Activated naive CD4-positive, alpha-beta T cell treated with anti-CD3 and anti-CD28 coated beads, Interleukin-2, amount 50 U/mL, for 24 hours (primary cell): ENCODE data around the gene KRTAP10-8.
"Not testable (repeated sequence)": the region's sequence is repeated elsewhere in the genome, so short reads cannot be mapped to it uniquely, and the experiment has no call there.

Source experiments
- H3K27ac Mint-ChIP-seq: one replicate; pipeline ENCODE4 v1.8.0; 2021; ENCODE audit warnings: mild to moderate bottlenecking, mixed read lengths
- H3K27me3 Mint-ChIP-seq: one replicate; pipeline ENCODE4 v1.8.0; 2021; ENCODE audit warnings: mixed read lengths
- H3K36me3 Mint-ChIP-seq: one replicate; pipeline ENCODE4 v1.8.0; 2021; ENCODE audit warnings: mixed read lengths
- H3K4me1 Mint-ChIP-seq: one replicate; pipeline ENCODE4 v1.8.0; 2021; ENCODE audit warnings: mixed read lengths
- H3K4me3 Mint-ChIP-seq: one replicate; pipeline ENCODE4 v1.8.0; 2021; ENCODE audit warnings: mild to moderate bottlenecking, mixed read lengths
- H3K9me3 Mint-ChIP-seq: one replicate; pipeline ENCODE4 v1.8.0; 2021; ENCODE audit warnings: mixed read lengths

The KRTAP10-8 gene

DNA sequence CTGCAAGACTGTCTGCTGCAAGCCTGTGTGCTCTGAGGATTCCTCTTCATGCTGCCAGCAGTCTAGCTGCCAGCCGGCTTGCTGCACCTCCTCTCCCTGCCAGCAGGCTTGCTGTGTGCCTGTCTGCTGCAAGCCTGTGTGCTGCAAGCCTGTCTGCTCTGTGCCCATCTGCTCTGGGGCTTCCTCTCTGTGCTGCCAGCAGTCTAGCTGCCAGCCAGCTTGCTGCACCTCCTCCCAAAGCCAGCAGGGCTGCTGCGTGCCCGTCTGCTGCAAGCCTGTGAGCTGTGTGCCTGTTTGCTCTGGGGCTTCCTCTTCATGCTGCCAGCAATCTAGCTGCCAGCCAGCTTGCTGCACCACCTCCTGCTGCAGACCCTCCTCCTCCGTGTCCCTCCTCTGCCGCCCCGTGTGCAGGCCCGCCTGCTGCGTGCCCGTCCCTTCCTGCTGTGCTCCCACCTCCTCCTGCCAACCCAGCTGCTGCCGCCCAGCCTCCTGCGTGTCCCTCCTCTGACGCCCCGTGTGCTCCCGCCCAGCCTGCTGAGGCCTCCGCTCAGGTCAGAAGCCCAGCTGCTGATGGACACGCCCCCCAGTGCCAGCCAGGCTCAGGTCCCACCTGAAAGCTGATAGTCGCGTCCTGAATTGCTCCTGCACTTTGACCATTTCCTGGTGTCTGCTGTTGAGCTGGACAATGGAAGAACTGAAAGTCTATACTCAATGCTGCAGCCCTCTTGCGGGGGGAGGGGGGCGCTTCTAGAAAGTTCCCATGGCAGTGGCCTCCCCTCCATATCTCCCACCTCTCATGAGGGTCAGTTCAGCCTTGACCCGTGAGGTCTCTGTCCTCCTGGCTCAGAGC lies 37.2 kb upstream of the KRTAP10-8 start:
- Mint-ChIP-seq H3K27ac (no peak overlapping the region), H3K9me3 (no peaks in the 10 kb centered on the region), H3K4me1 (no peaks in the 10 kb centered on the region), H3K27me3 (no peaks in the 10 kb centered on the region), H3K4me3 (no peak overlapping the region), H3K36me3 (peaks cover 3% of the 10 kb centered on the region)

DNA sequence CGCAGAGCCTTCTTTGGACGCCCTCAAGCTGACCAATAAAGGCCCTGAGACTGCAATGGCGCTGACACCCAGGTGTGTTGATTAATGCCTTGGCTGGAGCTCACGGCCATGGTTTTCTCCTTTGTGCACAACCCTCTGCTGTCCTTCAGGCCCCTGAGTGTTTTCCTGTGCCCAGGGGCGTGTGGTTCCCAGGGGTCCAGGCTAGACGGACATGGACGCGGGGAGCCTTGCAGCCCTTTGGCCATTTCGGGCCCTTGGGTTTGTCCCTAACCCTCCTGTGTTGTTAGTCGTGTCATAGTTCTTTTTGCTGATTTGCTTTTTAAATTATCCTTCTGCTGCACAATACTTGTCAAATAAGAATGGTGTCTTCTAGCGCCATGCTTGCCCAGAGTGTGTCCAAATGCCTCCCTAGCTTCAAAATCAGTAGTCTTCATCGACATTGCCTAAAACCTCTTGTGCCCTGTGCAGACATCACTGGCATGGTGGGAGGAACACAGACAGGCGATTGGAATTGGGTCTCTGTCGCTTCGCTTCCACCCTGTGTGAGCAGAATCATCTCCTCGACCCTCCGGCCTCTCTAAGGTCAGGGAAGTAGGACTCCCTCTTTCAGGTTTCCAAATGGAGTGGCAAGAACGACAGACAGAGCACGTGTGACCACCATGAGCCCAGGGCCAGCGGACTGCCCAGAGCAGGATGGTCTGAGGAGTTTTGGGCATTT lies 36.4 kb upstream of the KRTAP10-8 start:
- no peak overlapping the region for H3K4me3 Mint-ChIP-seq
- H3K27ac Mint-ChIP-seq = no peak overlapping the region
- peaks cover 1% of the 10 kb centered on the region for H3K4me1 Mint-ChIP-seq
- no peaks in the 10 kb centered on the region for H3K27me3 Mint-ChIP-seq
- no peaks in the 10 kb centered on the region for H3K9me3 Mint-ChIP-seq
- peaks cover 3% of the 10 kb centered on the region for H3K36me3 Mint-ChIP-seq

DNA sequence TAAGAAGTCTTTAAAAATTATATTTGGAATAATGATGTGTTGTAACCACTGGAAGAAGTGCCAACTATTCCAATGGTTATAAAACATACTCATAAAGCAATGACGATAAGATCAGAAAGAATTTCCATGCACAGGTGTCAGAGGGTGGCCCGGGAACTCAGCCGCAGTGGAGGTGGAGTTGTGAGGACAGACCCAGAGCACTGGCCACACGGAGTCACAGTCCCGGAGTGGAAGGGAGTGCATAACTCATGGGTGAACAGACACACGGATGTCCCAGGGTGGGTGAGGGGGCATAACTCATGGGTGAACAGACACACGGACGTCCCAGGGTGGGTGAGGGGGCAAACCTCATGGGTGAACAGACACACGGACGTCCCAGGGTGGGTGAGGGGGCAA lies 35.9 kb upstream of the KRTAP10-8 start:
- peaks cover 3% of the 10 kb centered on the region for H3K9me3 Mint-ChIP-seq
- H3K27me3 Mint-ChIP-seq = no peaks in the 10 kb centered on the region
- H3K4me3 Mint-ChIP-seq = no peak overlapping the region
- peaks cover 6% of the 10 kb centered on the region for H3K4me1 Mint-ChIP-seq
- peaks cover 3% of the 10 kb centered on the region for H3K36me3 Mint-ChIP-seq
- no peak overlapping the region for H3K27ac Mint-ChIP-seq

- H3K4me1 Mint-ChIP-seq = peaks cover 29% of the 10 kb centered on the region
- no peak overlapping the region for H3K4me3 Mint-ChIP-seq
- H3K36me3 Mint-ChIP-seq = peaks cover 5% of the 10 kb centered on the region
- H3K9me3 Mint-ChIP-seq = peaks cover 11% of the 10 kb centered on the region
- H3K27ac Mint-ChIP-seq = no peak overlapping the region
- no peaks in the 10 kb centered on the region for H3K27me3 Mint-ChIP-seq
Observed at GRCh38 chr21:44578371-44579055, 33.4 kb upstream of the KRTAP10-8 start.

DNA sequence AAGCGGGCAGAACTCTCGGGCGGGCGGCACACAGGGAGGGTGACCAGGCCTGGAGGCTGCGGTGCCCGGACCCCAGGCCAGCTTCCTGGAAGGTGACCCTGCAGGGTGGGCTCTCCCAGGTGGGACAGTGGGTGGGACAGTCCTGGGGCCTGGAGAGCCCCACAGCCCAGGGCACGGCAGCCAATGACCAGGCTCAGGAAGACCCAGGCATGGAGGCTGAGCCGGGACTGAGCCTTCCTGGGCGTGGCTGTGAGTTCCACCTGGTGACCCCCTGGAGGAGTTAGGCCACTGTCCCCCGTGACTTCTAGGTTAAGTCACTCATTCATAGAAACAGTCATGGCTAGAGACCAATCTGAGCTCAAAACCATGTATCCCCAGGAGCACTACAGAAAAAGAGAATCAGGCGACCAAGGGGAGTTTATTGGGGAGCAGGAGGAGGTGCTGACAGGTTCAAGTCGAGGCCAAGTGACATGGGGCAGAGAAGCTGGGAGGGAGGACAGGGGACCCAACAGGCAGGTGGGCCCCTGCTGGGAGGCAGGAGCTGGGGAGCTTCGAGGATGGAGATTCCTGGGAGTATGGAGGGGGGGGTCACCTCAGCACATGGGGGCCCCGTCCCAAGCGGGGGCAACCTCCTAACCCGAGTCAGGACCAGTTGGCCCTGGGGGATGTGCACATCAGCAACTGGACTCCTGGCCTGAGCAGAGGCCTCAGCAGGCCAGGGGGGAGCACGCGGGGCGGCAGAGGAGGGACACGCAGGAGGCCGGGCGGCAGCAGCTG lies 32.6 kb upstream of the KRTAP10-8 start:
- no peaks in the 10 kb centered on the region for H3K27me3 Mint-ChIP-seq
- H3K4me1 Mint-ChIP-seq = peaks cover 36% of the 10 kb centered on the region
- no peak overlapping the region for H3K4me3 Mint-ChIP-seq
- peaks cover 11% of the 10 kb centered on the region for H3K9me3 Mint-ChIP-seq
- H3K27ac Mint-ChIP-seq = no peak overlapping the region
- peaks cover 5% of the 10 kb centered on the region for H3K36me3 Mint-ChIP-seq

- H3K27ac Mint-ChIP-seq = no peak overlapping the region
- H3K4me1 Mint-ChIP-seq = peaks cover 40% of the 10 kb centered on the region
- no peaks in the 10 kb centered on the region for H3K27me3 Mint-ChIP-seq
- peaks cover 5% of the 10 kb centered on the region for H3K36me3 Mint-ChIP-seq
- H3K4me3 Mint-ChIP-seq = no peak overlapping the region
- H3K9me3 Mint-ChIP-seq = peaks cover 11% of the 10 kb centered on the region
Observed at GRCh38 chr21:44579833-44580144, 32.1 kb upstream of the KRTAP10-8 start.

GRCh38 chr21:44580231-44580821 lies 31.6 kb upstream of the KRTAP10-8 start, which contains the start of gene KRTAP10-5:
Gene KRTAP10-5 (minus strand): TSS chr21:44580604. CDS start chr21:44580578, 26 bp downstream.
- Mint-ChIP-seq H3K4me1 (peaks cover 42% of the 10 kb centered on the region), H3K27ac (peak within 1 kb of the TSS; percentile 12), H3K9me3 (peaks cover 11% of the 10 kb centered on the region)
- H3K36me3 Mint-ChIP-seq, H3K4me3 Mint-ChIP-seq, H3K27me3 Mint-ChIP-seq: not testable (repeated sequence)

GRCh38 chr21:44581158-44581557 lies 30.7 kb upstream of the KRTAP10-8 start:
- H3K36me3 Mint-ChIP-seq = peaks cover 5% of the 10 kb centered on the region
- H3K4me3 Mint-ChIP-seq = no peak overlapping the region
- no peaks in the 10 kb centered on the region for H3K27me3 Mint-ChIP-seq
- H3K9me3 Mint-ChIP-seq = peaks cover 11% of the 10 kb centered on the region
- peaks cover 46% of the 10 kb centered on the region for H3K4me1 Mint-ChIP-seq
- H3K27ac Mint-ChIP-seq = no peak overlapping the region

DNA sequence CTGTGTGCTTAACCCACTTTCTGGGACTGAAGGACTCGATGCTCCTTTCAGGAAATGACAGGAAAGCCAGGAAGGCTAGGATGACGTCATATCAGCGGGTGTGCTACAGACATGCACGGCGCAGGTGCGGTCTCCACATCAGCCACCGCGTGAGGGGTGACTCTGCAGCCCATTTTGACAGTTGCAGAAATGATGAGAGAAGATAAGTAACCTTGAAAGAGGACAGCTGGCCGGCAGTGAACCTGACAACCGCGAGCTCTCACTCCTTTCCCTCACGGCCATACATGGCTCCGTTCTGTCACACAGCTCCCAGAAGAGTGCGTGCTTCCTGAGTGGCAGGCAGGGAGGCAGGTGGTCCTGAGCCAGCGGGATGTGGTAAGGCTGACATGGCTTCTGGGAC lies 29.8 kb upstream of the KRTAP10-8 start:
- Mint-ChIP-seq H3K27ac (no peak overlapping the region), H3K4me1 (peaks cover 46% of the 10 kb centered on the region), H3K27me3 (no peaks in the 10 kb centered on the region)

DNA sequence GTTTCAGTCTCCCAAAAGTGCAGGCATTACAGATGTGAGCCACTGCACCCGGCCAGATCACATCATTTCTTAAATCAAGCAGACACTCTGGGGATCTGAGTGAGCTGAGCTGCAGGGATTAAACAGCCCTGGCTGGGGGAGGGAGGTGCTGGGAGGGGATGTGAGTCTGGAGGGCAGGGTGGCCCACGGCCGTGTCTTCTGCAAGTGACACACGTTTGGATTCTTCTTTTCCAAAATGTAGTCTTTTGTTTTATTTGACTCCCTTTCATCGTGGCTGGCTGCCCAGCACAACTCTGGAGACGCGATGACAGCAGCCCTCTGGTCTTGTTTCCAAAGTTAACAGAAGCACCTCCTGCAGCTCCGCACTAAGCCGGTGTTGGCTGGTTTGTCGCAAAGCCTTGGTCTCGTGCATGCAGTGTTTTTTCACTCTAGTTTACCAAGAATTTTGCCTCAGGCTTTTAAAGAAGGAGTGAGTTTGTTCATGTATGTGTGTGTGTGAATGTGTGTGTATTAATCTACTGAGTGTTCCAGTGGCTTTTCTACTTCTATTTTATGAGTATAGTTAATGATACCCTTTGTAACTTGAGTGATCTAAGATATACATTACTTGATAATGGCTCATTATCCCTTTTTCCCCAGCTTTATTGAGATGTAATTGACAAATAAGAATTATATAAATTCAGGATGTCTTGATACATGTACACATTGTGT lies 28.6 kb upstream of the KRTAP10-8 start:
- Mint-ChIP-seq H3K9me3 (peaks cover 11% of the 10 kb centered on the region), H3K36me3 (peaks cover 3% of the 10 kb centered on the region), H3K27ac (no peak overlapping the region), H3K4me1 (peaks cover 46% of the 10 kb centered on the region), H3K27me3 (no peaks in the 10 kb centered on the region), H3K4me3 (no peak overlapping the region)

More for the DNA sequence above, 29.8 kb upstream of the KRTAP10-8 start:
- H3K9me3 Mint-ChIP-seq = peaks cover 11% of the 10 kb centered on the region
- peaks cover 5% of the 10 kb centered on the region for H3K36me3 Mint-ChIP-seq
- H3K4me3 Mint-ChIP-seq = no peak overlapping the region

DNA sequence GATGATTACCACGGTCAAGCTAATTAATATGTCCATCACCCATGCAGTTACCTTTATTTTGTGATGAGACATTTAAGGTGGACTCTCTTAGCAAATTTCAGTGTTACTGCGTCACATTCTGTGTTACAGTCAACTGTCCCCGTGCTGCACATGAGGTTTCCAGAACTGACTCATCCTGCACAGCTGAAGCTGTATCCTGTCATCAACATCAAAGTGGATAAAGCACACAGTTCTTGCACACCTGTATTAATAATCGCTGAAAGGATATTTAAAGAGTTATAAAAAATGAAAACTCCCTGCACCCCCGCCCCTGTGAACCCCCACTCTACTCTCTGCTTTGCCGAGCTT lies 28.1 kb upstream of the KRTAP10-8 start:
- Mint-ChIP-seq H3K4me3 (no peak overlapping the region), H3K4me1 (peaks cover 46% of the 10 kb centered on the region), H3K9me3 (peaks cover 11% of the 10 kb centered on the region), H3K27ac (no peak overlapping the region), H3K36me3 (peaks cover 3% of the 10 kb centered on the region), H3K27me3 (no peaks in the 10 kb centered on the region)

- peaks cover 3% of the 10 kb centered on the region for H3K36me3 Mint-ChIP-seq
- no peaks in the 10 kb centered on the region for H3K27me3 Mint-ChIP-seq
- peaks cover 9% of the 10 kb centered on the region for H3K9me3 Mint-ChIP-seq
- no peak overlapping the region for H3K27ac Mint-ChIP-seq
- no peak overlapping the region for H3K4me3 Mint-ChIP-seq
- H3K4me1 Mint-ChIP-seq = peaks cover 41% of the 10 kb centered on the region
Observed at GRCh38 chr21:44585892-44586291, 26.0 kb upstream of the KRTAP10-8 start.

GRCh38 chr21:44589094-44589493 lies 22.8 kb upstream of the KRTAP10-8 start:
- Mint-ChIP-seq H3K9me3 (no peaks in the 10 kb centered on the region), H3K4me1 (peaks cover 11% of the 10 kb centered on the region), H3K4me3 (no peak overlapping the region), H3K27me3 (no peaks in the 10 kb centered on the region), H3K27ac (no peak overlapping the region), H3K36me3 (no peaks in the 10 kb centered on the region)

GRCh38 chr21:44589586-44590305 lies 22.1 kb upstream of the KRTAP10-8 start:
- no peaks in the 10 kb centered on the region for H3K9me3 Mint-ChIP-seq
- H3K27ac Mint-ChIP-seq = no peak overlapping the region
- no peak overlapping the region for H3K4me3 Mint-ChIP-seq
- no peaks in the 10 kb centered on the region for H3K36me3 Mint-ChIP-seq
- H3K4me1 Mint-ChIP-seq = peaks cover 6% of the 10 kb centered on the region
- no peaks in the 10 kb centered on the region for H3K27me3 Mint-ChIP-seq
